A549 (cell line): ENCODE results near the gene KCNJ14. TPM values are rescaled to one million over a fixed set of nuclear protein-coding genes. Genes with fewer than 3 reads are reported as not detected.

Experiments
- ATAC-seq, 2 experiments: fragments of 200-7000 bp in 1 of 2; fragments of >200 bp in 1 of 2; cut with Nextera tagmentation in 1 of 2; cut with Tn5 transposase in 1 of 2; 3 replicates each; pipeline versions ENCODE4 v1.8.0 to v1.9.1; 2018 to 2020; ENCODE audit warnings: mild to moderate bottlenecking in 1 of 2, moderate library complexity in 1 of 2
- CTCF ChIA-PET: fragments of 300-600 bp; sonication (Branson Sonifier 250); formaldehyde crosslinking; extraction: SDS; loops from one replicate; lab custom pipeline; 2021; ENCODE audit warnings: antibody characterized with exemption, inconsistent platforms; lab: Yijun Ruan, JAX
- POLR2A ChIA-PET: fragments of 350-600 bp; formaldehyde crosslinking; extraction: SDS; loops from one replicate; lab custom pipeline; 2021; ENCODE audit warnings: antibody characterized with exemption, inconsistent platforms; lab: Yijun Ruan, JAX
- DNase-seq, 2 experiments: peaks; one replicate each; pipeline versions ENCODE4 v3.0.0 to v3.0.0-alpha.2; 2011 to 2016; ENCODE audit warnings: low read depth in 1 of 2, low spot score in 1 of 2
- FAIRE-seq: peaks from 2 replicates; lab custom pipeline; 2011; peaks lifted over from hg19 to GRCh38; lab: Jason Lieb, UNC
- H3K27ac ChIP-seq, 2 experiments: fragments of >200 bp; sonication (Bioruptor Twin); formaldehyde crosslinking; 3 replicates each; pipeline ENCODE4 v1.5.1; 2016 to 2017
- H3K4me1 ChIP-seq: fragments of >200 bp; sonication (Bioruptor Twin); formaldehyde crosslinking; 3 replicates; pipeline ENCODE4 v1.6.1; 2016
- H3K4me2 ChIP-seq: fragments of >200 bp; sonication (Bioruptor Twin); formaldehyde crosslinking; 3 replicates; pipeline ENCODE4 v1.6.1; 2016
- H3K4me3 ChIP-seq: fragments of >200 bp; sonication (Bioruptor Twin); formaldehyde crosslinking; 3 replicates; pipeline ENCODE4 v1.5.1; 2016
- H3K9me3 ChIP-seq: fragments of >200 bp; sonication (Bioruptor Twin); formaldehyde crosslinking; 3 replicates; pipeline ENCODE4 v1.6.1; 2016
- BHLHE40 ChIP-seq: IDR thresholded peaks from 2 replicates; pipeline ENCODE4 v1.6.1; 2012; ENCODE audit warnings: low read depth, low read length, inconsistent platforms
- CBX2 ChIP-seq: fragments of 200-600 bp; sonication (generic); IDR thresholded peaks from 2 replicates; pipeline ENCODE4 v1.6.1; 2016; ENCODE audit warnings: low read depth, mild to moderate bottlenecking, borderline replicate concordance
- CBX8 ChIP-seq: fragments of 200-600 bp; sonication (generic); IDR thresholded peaks from 2 replicates; pipeline ENCODE4 v1.6.1; 2016
- CEBPB ChIP-seq, 2 experiments: fragments of >200 bp in 1 of 2; sonication (Bioruptor Twin) in 1 of 2; formaldehyde crosslinking in 1 of 2; IDR thresholded peaks; 2 replicates each; pipeline ENCODE4 v1.6.1; 2012 to 2016
- FOSL2 ChIP-seq, 2 experiments: fragments of 450-650 bp in 1 of 2; fragments of >200 bp in 1 of 2; sonication (Bioruptor Twin) in 1 of 2; formaldehyde crosslinking; IDR thresholded peaks; 2 replicates each; pipeline versions ENCODE4 v1.5.0 to v1.6.1; 2016 to 2020; ENCODE audit warnings: mild to moderate bottlenecking in 1 of 2, moderate library complexity in 1 of 2
- HDAC2 ChIP-seq: fragments of 200-600 bp; sonication (generic); IDR thresholded peaks from 2 replicates; pipeline ENCODE4 v1.6.1; 2016
- KDM1A ChIP-seq: fragments of 200-600 bp; sonication (generic); IDR thresholded peaks from 2 replicates; pipeline ENCODE4 v1.6.1; 2016; ENCODE audit warnings: low read depth, mild to moderate bottlenecking
- MAFK ChIP-seq: fragments of 450-650 bp; IDR thresholded peaks from 2 replicates; pipeline ENCODE4 v1.6.1; 2014; ENCODE audit not compliant: partially characterized antibody
- NPAS2 ChIP-seq: fragments of 250-450 bp; sonication (Bioruptor Pico); IDR thresholded peaks from 2 replicates; pipeline ENCODE4 v1.8.0; 2022; ENCODE audit warnings: mild to moderate bottlenecking, moderate library complexity, borderline replicate concordance
- NR3C1 ChIP-seq: fragments of >200 bp; sonication (Bioruptor Twin); formaldehyde crosslinking; IDR thresholded peaks from 3 replicates; pipeline ENCODE4 v1.6.1; 2017
- POLR2AphosphoS2 ChIP-seq: conservative IDR thresholded peaks from 2 replicates; pipeline ENCODE4 v1.6.1; 2012; ENCODE audit warnings: low read length, improper control_type of control experiment, inconsistent platforms
- SMC3 ChIP-seq: fragments of >200 bp; sonication (Bioruptor Twin); formaldehyde crosslinking; IDR thresholded peaks from 3 replicates; pipeline ENCODE4 v1.6.1; 2018; ENCODE audit warnings: inconsistent platforms
- TFCP2L1 ChIP-seq: fragments of 250-450 bp; sonication (Bioruptor Pico); IDR thresholded peaks from 2 replicates; pipeline ENCODE4 v1.5.0; 2021; ENCODE audit warnings: mild to moderate bottlenecking
- ZFP36 ChIP-seq: fragments of 450-650 bp; IDR thresholded peaks from 2 replicates; pipeline ENCODE4 v1.6.1; 2014; ENCODE audit warnings: borderline replicate concordance; ENCODE audit not compliant: partially characterized antibody
- WGBS: methylation state at CpG from one replicate; pipeline ENCODE4 v1.1.6; 2017; ENCODE audit errors: missing lambda C conversion rate; 5-methylcytosine and 5-hydroxymethylcytosine counted together
- polyA minus RNA-seq: library from RNA; depleted of rRNA, polyadenylated mRNA; stranded (reverse); fragments of >200 nt; gene quantifications from 2 replicates; pipeline ENCODE4 v1.2.3, GENCODE V29; 2011; rRNA and poly(A)+ RNA removed
- polyA plus RNA-seq, 4 experiments: library from polyadenylated mRNA; depleted of rRNA in 3 of 4; stranded (reverse); fragments of >200 nt; fragmentation: RNase III in 1 of 4; extraction: RNeasy Plus Mini Kit Qiagen cat#74134 plus additional on column Dnase treatment in 1 of 4; gene quantifications; 2 replicates in 3 of 4; 3 replicates in 1 of 4; pipeline ENCODE4 v1.2.3, GENCODE V29; 2011 to 2017
- TF ChIP-seq, protein P1 (sequence below): fragments of 250-450 bp; sonication (Bioruptor Pico); IDR thresholded peaks from 2 replicates; pipeline ENCODE4 v1.5.0; 2021; ENCODE audit warnings: mild to moderate bottlenecking, moderate library complexity, borderline replicate concordance
- TF ChIP-seq, protein P2 (sequence below): IDR thresholded peaks from 2 replicates; pipeline ENCODE4 v1.6.1; 2012

The KCNJ14 gene
- 1.9 and 2.2 TPM in 2 replicates for polyA plus RNA-seq (2011; rRNA removed)
- polyA plus RNA-seq (2012; cell fraction: cytosol; rRNA removed) = 1.5 and 1.9 TPM in 2 replicates
- polyA plus RNA-seq (2012; cell fraction: nucleus; rRNA removed) = 12.5 and 14.5 TPM in 2 replicates
- polyA plus RNA-seq (2017; fragmentation: RNase III; extraction: RNeasy Plus Mini Kit Qiagen cat#74134 plus additional on column Dnase treatment) = 1.3 to 1.4 TPM (median 1.3 TPM) in 3 replicates
- 1.9 and 2.4 TPM in 2 replicates for polyA minus RNA-seq

DNA sequence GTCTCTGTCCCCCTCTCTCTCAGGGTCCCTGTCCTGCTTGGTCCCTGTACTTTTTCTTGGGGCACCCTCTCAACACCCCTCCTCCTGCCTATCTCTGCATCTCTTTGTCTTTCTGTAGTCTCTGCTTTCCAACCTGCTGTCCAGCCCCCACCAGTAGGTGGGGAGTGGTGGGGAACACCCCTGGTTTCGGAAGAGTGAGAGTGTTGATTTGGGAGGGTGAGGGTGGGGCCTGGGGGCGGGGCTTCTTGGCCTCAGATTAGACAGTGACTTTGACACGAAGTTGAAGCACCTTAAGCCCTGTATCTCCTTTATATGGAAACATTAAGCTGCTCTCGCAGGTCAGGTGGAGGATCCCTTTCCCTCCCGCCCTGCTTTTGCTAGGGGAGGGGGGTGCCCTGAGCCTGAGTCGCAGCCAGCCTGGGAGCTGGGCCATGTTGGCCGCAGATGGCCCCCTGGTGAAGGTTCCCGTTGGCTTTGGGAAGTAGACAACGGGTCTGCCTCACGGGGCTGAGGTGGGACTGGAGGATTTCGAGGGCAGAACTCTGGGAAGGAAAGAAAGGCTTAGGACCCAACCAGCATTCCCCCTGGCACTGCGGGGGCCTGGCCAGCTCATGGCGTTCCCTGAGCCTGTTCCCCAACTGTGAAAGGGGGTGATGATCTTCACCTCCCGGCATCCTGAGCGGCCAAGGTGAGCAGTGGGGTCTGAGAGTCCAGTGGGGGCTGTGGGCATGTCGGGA lies at the start of gene KCNJ14:
Gene KCNJ14 (plus strand): TSS at position 404 of the 737 bp plus-strand sequence. CDS start 6,151 bp downstream, outside the sequence.
- FAIRE-seq = no peak
- ATAC-seq = no peak
- CTCF ChIA-PET = interaction anchor here (0.8 to 1.4 kb wide), 2 partner anchors 9 to 34 kb away, joined by 3 to 11 read pairs; partner anchors contain the start of gene GRWD1

DNA sequence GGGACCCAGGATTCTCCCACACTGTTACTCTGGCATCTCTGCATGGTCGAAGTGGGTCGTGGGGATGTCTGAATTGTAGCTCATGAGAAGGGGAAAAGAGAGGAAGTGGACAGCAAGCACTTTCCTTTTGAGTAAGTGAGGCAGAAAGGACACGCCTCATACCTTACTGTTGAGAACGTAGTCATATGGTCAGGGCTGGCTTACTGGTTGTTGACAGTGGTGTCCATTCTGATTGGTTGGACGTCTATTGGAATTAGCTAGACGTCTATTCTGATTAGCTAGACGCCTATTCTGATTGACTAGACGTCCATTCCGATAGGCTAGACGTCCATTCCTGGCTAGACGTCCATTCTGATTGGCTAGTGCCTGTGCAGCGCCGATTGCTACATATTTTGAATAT lies 49.5 kb upstream of the KCNJ14 start:
- TF ChIP-seq CEBPB (IDR thresholded peaks at IDR 0.05) = 0 out of 4 replicates have a peak, but pooled peaks of 1 of the 2 experiments have one; percentile 3
- TF ChIP-seq, protein P1, sequence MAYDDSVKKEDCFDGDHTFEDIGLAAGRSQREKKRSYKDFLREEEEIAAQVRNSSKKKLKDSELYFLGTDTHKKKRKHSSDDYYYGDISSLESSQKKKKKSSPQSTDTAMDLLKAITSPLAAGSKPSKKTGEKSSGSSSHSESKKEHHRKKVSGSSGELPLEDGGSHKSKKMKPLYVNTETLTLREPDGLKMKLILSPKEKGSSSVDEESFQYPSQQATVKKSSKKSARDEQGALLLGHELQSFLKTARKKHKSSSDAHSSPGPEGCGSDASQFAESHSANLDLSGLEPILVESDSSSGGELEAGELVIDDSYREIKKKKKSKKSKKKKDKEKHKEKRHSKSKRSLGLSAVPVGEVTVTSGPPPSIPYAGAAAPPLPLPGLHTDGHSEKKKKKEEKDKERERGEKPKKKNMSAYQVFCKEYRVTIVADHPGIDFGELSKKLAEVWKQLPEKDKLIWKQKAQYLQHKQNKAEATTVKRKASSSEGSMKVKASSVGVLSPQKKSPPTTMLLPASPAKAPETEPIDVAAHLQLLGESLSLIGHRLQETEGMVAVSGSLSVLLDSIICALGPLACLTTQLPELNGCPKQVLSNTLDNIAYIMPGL (CRISPR knock-in tag) = no peak
- Histone ChIP-seq H3K4me3 (no peak overlapping the region), H3K4me2 (no peak overlapping the region), H3K9me3 (no peaks in the 10 kb centered on the region), H3K27ac (no peak overlapping the region), H3K4me1 (no peaks in the 10 kb centered on the region)
- FAIRE-seq (no peak), ATAC-seq (peak in 1 of 2 experiments; percentile 27; a peak in 3 of 6 replicates), DNase-seq (peak in 1 of 2 experiments; percentile 67)
- CTCF ChIA-PET = interaction anchor here (0.7 to 8.2 kb wide), 7 partner anchors 8 to 178 kb away, joined by 3 to 41 read pairs (median 3); partner anchors contain the start of gene KDELR1
- 80% methylated on average over 13 of the region's 13 CpGs for WGBS
- POLR2A ChIA-PET = no interaction called here

More for the DNA sequence above, at the start of gene KCNJ14:
- TF ChIP-seq NR3C1 = no peak
- TF ChIP-seq, protein P2, sequence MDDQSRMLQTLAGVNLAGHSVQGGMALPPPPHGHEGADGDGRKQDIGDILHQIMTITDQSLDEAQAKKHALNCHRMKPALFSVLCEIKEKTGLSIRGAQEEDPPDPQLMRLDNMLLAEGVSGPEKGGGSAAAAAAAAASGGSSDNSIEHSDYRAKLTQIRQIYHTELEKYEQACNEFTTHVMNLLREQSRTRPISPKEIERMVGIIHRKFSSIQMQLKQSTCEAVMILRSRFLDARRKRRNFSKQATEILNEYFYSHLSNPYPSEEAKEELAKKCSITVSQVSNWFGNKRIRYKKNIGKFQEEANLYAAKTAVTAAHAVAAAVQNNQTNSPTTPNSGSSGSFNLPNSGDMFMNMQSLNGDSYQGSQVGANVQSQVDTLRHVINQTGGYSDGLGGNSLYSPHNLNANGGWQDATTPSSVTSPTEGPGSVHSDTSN = no peak
- no peak for TF ChIP-seq NPAS2 (CRISPR knock-in tag)
- TF ChIP-seq SMC3 = no peak
- TF ChIP-seq TFCP2L1 (CRISPR knock-in tag) = no peak
- no peak for TF ChIP-seq CBX2
- TF ChIP-seq MAFK = no peak
- TF ChIP-seq POLR2AphosphoS2 = no peak
- no peak for TF ChIP-seq HDAC2
- TF ChIP-seq BHLHE40 = no peak
- no peak for TF ChIP-seq FOSL2 (IDR thresholded peaks at IDR 0.05)
- no peak for TF ChIP-seq FOSL2 (CRISPR knock-in tag; IDR thresholded peaks at IDR 0.05)
- TF ChIP-seq ZFP36 = no peak
- Histone ChIP-seq H3K4me2 (no peak within 1 kb of the TSS), H3K4me3 (no peak within 1 kb of the TSS), H3K27ac (no peak within 1 kb of the TSS), H3K4me1 (no peaks in the 10 kb centered on the region), H3K9me3 (no peaks in the 10 kb centered on the region)
- WGBS = 90% methylated on average over 16 of the region's 16 CpGs
- POLR2A ChIA-PET = interaction anchor here (1.0 kb wide), 1 partner anchor 9 kb away, joined by 6 read pairs; no protein-coding TSS in a partner anchor
- DNase-seq = no peak

- POLR2A ChIA-PET = interaction anchor here (0.9 to 1.2 kb wide), 2 partner anchors 14 to 31 kb away, joined by 3 read pairs; no protein-coding TSS in a partner anchor
- peak; percentile 35 to 65; a peak in 4 of 6 replicates for ATAC-seq
- CTCF ChIA-PET = interaction anchor here (0.6 to 2.5 kb wide), 7 partner anchors 8 to 195 kb away, joined by 3 to 8 read pairs (median 4); partner anchors contain the start of genes GRWD1 and KDELR1
Measured at GRCh38 chr19:48413879-48414587, 41.3 kb upstream of the KCNJ14 start.

More at GRCh38 chr19:48413879-48414587, 41.3 kb upstream of the KCNJ14 start:
- H3K4me1 ChIP-seq = peaks cover 13% of the 10 kb centered on the region
- peak overlapping the region; percentile 27 to 77; a peak in 4 of 6 replicates for H3K27ac ChIP-seq
- DNase-seq = peak in 1 of 2 experiments; percentile 76
- H3K4me2 ChIP-seq = peak overlapping the region; percentile 33
- no peak overlapping the region for H3K4me3 ChIP-seq
- TF ChIP-seq FOSL2 (IDR thresholded peaks at IDR 0.05) (no peak), FOSL2 (CRISPR knock-in tag; IDR thresholded peaks at IDR 0.05) (peak; percentile 60), KDM1A (no peak), CBX8 (no peak)
- TF ChIP-seq, protein P2 = no peak
- TF ChIP-seq, all 56 proteins: peak for 1
- no peaks in the 10 kb centered on the region for H3K9me3 ChIP-seq
- FAIRE-seq = no peak
- WGBS = 79% methylated on average over 24 of the region's 24 CpGs
